ENCODE data around the gene NPS. TPM values are rescaled to one million over a fixed set of nuclear protein-coding genes. Genes with fewer than 3 reads are reported as not detected.

The NPS gene
- total RNA-seq, 1 donor from 2014 or later: not detected

GRCh38 chr10:127600479-127600878 is 51.4 kb downstream of the NPS start:
- no peak for DNase-seq (ENCODE audit: low spot score)
- Mint-ChIP-seq H3K4me3 (ENCODE audit: unreplicated experiment) (no peak overlapping the region), H3K27me3 (ENCODE audit: low read depth) (peaks cover 10% of the 10 kb centered on the region), H3K9me3 (ENCODE audit: low read depth) (no peaks in the 10 kb centered on the region), H3K27ac (ENCODE audit: unreplicated experiment) (no peak overlapping the region), H3K4me1 (ENCODE audit: low read depth) (no peaks in the 10 kb centered on the region), H3K36me3 (ENCODE audit: low read depth) (no peaks in the 10 kb centered on the region)
- TF ChIP-seq CTCF (IDR thresholded peaks at IDR 0.05): no peak

Other genes starting within 250 kb of the NPS start
- gene FOXI2, start 187.9 kb downstream of the NPS start, total RNA-seq: not detected in 3 replicates